NCI-H1048 (cell line): ENCODE measurements around the gene ARMS2.

Source experiments
- DNase-seq: peaks from one replicate; lab custom pipeline; 2025; lab: John Stamatoyannopoulos, UW

Gene ARMS2

DNA sequence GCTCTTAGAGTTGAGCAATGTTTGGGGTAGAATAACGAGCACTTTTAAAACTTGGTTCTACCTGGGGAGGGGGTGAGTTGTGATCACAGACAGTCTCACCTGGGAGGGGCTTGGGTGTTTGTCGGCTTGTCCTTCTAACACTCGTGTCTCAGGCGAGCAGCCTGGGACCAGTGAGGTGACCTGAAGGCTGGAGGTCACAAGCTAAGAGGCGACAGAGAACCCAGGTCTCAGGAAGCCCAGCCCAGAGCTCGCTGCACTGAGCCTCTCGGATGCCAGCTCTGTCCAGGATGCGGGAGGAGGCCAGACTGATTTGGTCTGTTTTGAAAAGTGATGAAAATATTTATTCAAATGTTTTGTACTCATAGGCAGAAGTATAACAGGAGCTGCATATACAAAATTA is 18.7 kb downstream of the ARMS2 start:
- DNase-seq, result no peak

- no peak for DNase-seq
Observed at GRCh38 chr10:122474131-122474818, 19.8 kb downstream of the ARMS2 start.

DNA sequence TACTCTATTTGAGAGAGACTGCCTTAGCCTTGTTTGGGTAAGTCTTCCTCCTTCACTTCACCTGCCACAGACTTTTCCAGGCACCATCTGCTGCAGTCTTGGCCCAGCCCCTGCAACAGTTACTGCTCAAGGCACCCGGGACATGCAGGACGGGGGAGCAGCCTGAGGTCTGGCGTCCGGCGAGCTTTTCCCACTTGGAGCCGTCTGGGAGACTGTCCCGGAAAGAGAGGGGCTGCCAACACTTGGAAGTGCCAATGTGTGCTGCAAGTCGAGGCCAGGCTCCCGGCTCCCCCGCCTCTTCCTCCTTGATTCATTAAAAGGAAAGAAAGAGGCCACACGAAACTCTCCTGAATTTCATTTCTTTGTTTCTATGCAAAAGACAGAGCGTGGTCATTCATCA is 20.6 kb downstream of the ARMS2 start:
- DNase-seq, result no peak

DNA sequence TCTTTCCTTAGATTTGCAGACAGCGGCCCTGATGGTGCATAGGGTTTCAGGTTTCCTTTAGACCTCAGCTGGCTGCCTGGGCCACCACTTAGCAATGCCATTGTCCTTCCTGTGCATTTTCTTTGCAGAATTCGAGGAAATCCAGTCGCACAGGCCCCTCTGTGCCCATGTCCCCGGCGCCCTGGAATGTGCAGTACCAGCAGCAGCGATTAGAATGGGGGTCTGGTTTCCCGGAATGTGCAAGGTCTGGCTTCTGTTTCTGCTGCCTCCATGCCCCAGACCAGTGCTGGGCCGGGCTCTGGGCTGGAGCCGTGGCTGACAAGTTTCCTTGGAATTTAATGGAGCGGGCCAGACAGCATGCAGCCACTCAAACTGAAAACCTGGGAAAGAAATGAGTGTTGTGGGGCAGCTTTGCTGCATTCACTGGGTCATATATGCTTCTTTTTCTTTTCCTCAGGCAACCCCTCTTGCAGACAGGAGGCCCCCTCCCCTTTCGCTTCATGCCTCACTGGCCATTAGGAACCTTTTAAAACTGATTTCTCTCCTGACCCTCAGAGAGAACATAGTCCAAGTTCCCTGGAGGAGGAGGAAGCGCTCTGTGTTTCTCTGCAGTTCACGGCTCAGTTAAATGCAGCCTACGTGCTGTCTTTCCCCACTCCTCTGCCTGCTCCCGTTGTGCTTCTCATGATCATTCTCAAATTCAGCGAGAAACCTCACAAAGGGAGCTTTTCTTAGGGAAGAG is 21.3 kb downstream of the ARMS2 start:
- no peak for DNase-seq

GRCh38 chr10:122476333-122476695 is 21.9 kb downstream of the ARMS2 start:
- DNase-seq, result no peak

- no peak for DNase-seq
Observed at GRCh38 chr10:122477436-122477835, 23.0 kb downstream of the ARMS2 start.

DNA sequence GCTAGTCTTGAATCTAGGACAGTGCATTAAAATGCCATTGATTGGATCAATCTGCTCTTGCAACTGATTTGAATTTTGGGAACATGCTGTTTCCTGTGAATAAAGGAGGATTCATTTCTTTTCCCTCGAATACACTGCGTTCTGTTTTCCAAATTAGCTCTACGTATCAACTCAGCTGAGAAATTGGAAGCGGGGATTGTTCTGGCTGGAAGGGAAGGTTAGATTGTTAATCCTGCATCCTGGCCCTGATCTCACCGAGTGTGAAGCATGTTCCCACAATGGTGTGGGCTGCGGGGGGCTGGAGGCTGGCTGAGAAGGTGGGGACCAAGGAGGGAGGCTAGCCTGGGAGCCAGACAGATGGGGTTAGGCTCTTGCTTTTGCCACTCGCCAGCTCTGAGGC is 24.5 kb downstream of the ARMS2 start:
- no peak for DNase-seq

DNA sequence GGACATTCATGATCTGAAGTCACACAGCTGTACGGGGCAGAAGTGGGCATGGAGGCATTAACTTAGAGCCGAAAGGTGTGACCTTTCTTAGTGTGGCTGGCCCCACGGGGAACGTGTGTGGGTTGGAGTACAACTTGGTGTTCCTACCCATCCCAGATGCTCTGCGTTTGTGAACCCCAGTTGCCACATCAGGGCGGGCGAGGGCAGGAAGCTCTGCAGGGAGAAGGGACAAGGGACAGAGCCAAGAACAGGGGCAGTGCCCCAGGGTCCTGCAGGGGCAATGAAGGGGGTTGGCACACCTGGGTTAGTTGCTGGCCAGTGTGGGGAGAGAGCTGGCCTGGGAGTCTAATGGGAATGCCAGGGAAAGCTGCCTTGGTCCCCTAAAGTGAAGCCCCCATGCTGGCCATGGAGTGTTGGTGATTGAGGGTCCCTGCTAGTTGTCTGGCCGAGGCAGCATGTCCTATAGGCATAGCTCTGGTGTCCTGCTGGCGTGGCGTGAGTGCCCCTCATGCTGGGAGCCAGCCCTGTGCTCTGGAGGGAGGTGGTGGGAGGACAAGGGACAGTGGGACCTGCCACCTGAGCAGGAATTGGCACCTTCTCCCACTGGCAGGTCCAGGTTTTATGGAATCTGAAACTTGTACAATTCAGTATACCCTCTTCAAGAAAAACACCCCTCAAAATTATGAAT is 25.8 kb downstream of the ARMS2 start:
- DNase-seq, result no peak

DNA sequence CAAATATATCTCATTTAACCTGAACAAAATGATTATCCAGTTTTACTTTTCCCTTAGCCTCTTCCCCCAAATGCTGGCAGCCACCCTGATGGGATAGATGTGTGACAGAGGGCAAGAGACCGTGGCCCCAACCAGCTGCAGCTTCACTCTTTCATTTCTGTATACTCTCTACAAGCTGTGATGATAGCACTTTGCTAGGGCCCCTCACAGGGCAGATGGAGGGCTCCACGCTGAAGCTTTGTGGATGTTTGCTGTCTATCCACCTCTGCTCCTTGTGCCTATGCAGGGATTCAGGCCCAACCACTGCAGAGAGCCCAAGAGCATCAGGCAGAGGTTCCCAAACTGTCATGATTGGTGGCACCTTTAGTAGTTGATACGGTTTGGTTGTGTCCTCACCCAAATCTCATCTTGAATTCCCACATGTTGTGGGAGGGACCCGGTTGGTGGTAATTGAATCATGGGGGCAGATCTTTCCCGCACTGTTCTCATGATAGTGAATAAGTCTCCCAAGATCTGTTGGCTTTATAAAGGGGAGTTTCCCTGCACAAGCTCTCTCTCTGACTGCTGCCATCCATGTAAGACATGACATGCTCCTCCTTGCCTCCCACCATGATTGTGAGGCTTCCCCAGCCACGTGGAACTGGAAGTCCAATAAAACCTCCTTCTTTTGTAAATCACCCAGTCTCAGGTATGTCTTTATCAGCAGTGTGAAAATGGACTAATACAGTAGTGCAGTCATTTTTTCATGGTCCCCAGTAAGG is 27.0 kb downstream of the ARMS2 start:
- no peak for DNase-seq

DNA sequence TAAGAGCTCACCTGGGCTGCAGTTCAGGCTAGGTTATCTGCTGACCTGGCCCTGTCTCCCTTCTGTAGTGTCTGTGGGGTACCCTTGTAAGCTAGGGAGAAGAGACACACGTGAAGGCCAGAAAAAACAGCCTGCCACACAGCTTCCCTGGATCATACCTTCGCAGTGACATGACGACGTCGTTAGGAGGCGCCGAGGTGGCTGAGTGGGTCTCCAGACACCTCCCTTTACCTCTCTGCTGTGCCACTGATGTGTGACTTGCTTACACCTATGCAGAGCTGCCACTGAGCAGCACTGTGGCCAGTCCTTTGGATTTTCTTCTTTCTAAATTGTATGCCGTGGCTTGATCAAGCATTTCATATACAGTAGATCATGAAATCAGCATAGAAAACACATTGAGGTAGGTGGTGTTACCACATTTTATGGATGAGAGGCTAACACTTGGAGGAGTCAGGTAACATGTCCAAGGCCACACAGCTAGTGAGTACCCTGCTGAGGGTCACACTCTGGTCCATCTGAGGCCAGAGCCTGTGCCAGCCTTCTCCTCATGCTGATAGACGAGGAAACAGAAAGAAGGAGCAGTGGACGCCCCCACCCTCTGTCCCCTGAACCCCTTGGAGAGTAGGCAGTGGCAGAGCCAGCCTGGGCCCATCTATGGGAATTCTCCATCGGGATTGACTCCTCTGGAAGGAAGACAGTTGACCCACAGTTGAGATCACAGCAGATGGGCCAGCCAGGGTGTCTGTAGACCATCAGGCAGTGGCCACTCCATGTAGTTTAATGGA is 30.0 kb downstream of the ARMS2 start:
- DNase-seq, result no peak

GRCh38 chr10:122485670-122486069 is 31.2 kb downstream of the ARMS2 start:
- no peak for DNase-seq

DNA sequence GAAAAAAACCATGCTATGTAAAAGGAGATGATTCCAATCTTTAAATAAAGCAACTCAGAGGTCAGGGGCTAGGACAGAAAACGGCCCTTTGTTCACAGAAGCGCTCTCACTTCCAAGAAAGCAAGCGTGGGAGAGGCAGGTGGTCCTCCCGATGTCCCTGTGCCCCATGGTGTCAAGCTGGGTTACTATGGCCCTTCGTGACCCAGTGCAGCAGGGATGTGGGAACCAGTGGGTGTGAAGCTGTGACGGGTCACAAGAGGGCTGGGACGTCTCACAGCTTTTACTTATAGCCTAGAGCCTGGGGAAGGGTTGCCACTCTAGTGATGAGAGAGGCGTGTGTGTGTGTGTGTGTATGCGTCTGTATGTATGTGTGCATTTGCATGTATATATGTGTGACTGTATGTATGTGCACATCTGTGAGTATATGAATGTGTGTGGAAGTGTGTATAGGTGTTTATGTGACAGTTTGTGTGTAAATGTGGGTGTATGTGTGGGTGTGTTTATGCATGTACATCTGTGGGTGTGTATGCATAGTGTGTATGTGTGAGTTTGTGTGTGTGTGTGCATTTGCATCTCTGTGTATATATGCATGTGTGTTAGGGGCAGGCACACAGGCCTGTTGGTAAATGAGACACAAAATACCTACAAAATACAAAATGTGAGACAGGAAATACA is 32.1 kb downstream of the ARMS2 start:
- DNase-seq, result no peak

DNA sequence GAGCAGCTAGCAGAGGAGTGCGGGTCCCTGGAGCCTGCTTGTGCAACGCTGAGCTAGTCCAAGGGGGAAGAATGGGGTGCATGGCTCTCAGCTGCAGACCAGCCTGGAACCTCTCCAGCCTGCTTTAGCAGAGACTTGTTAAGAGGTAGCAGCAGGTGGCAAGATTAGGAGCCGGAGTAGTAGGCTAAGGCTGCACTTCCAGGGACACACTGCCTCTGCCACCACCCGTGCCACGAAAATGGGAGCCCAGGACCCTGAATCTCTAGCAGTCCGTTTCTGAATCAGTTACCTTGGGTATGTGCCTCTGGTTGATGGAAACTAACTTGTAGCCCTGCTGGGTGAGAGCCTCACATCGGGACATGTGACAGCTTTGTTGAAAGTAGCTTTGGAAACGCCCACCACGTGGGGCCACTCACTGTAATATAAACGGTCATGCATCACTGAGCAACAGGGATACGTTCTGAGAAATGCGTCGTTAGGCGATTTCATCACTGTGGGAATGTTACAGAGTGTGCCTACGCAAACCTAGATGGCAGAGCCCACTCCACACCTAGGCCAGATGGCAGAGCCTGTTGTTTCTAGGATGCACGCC is 32.8 kb downstream of the ARMS2 start:
- DNase-seq, result no peak

DNA sequence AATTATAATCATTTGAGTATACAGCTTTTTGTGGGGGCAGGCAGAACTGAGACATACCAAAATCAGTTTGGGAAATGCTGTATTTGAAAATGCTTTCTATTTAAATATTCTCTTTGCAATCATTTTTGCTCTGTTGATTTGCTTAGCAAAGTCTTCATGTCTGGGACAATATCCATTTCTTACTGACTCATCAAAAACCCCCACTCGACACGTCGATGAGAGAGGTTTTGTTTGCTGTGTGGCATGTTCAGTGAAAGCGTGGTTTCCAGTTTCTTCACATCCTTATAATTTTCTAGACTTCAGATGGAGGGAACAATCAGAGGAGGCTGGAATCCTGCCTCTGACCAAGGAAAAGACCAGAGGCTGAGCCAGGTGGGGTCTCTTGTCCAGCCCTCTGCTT is 35.8 kb downstream of the ARMS2 start:
- no peak for DNase-seq

GRCh38 chr10:122490786-122491680 is 36.6 kb downstream of the ARMS2 start:
- no peak for DNase-seq

GRCh38 chr10:122492006-122492405 is 37.6 kb downstream of the ARMS2 start:
- DNase-seq, result no peak

DNA sequence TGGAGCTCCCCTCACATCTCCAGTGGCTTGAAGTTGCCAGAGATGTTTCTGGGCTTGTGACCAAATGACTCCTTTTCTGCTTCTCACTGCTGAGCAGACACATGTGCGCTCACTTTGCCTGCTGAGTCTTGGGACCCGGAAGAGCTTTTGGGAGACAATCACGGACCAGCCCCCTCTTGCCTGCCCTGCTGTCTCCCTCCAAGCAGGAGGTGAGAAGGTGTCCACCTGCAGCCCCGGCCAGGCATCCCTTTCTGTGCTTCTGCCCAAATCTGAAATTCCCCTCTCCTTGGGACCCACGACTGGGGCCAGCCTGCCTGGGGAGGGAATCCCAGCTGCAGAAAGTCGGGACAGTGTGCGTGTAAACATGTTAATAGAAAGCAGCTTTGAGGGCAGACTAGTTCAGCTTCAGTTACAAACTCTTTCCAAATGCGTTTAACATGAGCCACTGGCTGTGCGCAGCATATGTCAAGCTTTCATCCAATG is 38.6 kb downstream of the ARMS2 start:
- no peak for DNase-seq

DNA sequence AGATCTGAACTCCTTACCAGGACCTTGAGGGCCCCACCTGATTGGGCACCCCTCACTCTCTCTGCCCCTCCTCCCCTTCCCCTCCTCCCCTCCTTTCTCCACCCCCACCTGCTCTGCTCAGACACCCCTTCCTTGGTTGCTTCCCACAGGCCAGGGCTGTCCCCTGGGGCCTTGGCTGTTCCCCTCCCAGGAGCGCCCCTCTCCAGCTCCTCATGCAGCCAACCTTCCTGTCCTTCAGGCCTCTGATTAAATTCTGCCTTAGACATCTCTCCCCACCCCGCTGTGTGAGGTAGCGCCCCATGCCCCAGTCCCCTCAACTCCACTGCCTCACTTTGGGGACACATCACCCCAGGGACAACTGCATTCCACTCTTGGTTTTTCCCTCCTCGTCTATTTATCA is 39.3 kb downstream of the ARMS2 start:
- DNase-seq, result no peak

DNA sequence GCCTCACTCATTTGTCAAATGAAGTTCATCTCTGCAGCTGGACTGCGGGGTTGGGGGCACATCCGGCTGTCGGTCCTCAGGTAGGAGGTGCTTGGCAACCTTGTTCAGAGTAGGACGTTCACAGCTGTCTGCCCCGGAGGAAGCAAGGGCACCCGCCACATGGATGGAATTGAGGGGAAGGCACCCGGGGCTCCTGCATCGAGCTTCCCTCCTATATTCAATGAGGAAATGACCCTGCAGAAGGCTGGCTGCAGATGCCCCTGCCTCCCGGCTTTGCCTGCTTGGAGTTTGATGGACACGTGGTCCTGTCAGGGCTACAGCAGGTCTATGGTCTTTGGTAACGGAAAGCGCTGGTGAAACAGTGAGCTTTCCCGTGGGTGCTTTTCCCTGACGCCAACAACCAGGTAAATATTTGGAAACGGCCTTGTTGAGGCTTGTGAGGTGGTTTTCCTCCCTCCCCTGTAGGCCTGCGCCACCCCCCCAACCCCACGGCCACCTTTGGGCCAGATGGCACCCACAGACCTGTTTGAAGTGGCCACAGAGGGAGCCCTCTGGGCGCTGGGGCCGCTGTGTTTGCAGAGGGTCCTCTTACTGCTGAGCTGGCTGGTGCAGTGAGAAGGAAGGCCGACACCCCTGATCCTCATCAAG is 39.8 kb downstream of the ARMS2 start:
- DNase-seq, result no peak
